ENCODE data around the gene TMEM151B.

Gene TMEM151B

DNA sequence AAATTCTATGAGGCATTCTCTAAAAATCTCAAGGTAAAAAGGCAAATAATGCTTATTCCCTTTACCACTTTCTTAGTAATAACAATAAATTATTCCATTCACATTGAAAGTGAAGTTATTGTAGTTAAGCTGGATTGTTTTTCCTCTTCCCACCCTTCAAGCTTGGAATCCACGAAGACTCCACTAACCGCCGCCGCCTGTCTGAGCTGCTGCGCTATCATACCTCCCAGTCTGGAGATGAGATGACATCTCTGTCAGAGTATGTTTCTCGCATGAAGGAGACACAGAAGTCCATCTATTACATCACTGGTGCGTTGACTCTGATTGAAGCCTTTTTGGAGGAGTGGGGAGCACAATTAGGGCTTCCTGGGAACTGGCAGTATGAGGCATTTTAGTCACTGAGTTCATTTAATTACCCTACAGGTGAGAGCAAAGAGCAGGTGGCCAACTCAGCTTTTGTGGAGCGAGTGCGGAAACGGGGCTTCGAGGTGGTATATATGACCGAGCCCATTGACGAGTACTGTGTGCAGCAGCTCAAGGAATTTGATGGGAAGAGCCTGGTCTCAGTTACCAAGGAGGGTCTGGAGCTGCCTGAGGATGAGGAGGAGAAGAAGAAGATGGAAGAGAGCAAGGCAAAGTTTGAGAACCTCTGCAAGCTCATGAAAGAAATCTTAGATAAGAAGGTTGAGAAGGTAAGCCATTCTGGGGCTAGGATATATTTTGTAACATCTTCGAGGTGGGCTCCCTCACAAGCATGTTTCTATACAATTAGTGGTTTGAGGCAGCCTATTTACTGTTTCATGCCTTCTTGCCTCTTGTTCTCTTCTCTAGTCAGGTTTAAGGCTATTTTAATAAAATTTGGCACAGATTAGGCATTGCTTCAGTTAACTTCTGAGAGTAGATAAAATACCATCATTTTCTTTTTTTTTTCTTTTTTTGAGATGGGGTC, 18.4 kb upstream of the TMEM151B start:
- in situ Hi-C loops (cut with MboI; ENCODE audit: low sequenced_read_pairs, unreplicated experiment) = no loop called here
- DNase-seq (ENCODE audit: low spot score) = no peak
- TF ChIP-seq, protein P1, sequence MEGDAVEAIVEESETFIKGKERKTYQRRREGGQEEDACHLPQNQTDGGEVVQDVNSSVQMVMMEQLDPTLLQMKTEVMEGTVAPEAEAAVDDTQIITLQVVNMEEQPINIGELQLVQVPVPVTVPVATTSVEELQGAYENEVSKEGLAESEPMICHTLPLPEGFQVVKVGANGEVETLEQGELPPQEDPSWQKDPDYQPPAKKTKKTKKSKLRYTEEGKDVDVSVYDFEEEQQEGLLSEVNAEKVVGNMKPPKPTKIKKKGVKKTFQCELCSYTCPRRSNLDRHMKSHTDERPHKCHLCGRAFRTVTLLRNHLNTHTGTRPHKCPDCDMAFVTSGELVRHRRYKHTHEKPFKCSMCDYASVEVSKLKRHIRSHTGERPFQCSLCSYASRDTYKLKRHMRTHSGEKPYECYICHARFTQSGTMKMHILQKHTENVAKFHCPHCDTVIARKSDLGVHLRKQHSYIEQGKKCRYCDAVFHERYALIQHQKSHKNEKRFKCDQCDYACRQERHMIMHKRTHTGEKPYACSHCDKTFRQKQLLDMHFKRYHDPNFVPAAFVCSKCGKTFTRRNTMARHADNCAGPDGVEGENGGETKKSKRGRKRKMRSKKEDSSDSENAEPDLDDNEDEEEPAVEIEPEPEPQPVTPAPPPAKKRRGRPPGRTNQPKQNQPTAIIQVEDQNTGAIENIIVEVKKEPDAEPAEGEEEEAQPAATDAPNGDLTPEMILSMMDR (IDR thresholded peaks at IDR 0.05; ENCODE audit: borderline replicate concordance, control extremely low read depth, extremely low read depth, insufficient read depth, missing control alignments) = no peak

DNA sequence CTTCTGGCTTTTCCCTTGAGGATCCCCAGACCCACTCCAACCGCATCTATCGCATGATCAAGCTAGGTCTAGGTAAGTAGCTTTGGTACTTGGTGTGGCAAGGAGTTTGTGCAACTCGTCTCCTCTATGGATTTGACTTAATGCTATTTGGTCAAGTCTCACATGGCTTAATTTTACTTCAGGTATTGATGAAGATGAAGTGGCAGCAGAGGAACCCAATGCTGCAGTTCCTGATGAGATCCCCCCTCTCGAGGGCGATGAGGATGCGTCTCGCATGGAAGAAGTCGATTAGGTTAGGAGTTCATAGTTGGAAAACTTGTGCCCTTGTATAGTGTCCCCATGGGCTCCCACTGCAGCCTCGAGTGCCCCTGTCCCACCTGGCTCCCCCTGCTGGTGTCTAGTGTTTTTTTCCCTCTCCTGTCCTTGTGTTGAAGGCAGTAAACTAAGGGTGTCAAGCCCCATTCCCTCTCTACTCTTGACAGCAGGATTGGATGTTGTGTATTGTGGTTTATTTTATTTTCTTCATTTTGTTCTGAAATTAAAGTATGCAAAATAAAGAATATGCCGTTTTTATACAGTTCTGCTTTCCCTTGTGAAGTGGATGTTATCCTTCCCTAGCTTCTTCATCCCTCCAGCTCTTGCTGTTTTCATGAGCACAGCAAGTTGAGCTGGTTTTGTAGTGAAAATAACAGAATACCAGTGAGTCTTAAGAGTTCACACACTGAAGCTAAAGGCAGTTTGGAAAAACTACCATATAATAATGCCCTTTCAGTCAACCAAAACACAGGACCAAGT, 16.7 kb upstream of the TMEM151B start:
- TF ChIP-seq, protein P1 (IDR thresholded peaks at IDR 0.05; ENCODE audit: borderline replicate concordance, control extremely low read depth, extremely low read depth, insufficient read depth, missing control alignments) = peak; percentile 49
- in situ Hi-C loops (cut with MboI; ENCODE audit: low sequenced_read_pairs, unreplicated experiment) = no loop called here
- DNase-seq (ENCODE audit: low spot score) = no peak

DNA sequence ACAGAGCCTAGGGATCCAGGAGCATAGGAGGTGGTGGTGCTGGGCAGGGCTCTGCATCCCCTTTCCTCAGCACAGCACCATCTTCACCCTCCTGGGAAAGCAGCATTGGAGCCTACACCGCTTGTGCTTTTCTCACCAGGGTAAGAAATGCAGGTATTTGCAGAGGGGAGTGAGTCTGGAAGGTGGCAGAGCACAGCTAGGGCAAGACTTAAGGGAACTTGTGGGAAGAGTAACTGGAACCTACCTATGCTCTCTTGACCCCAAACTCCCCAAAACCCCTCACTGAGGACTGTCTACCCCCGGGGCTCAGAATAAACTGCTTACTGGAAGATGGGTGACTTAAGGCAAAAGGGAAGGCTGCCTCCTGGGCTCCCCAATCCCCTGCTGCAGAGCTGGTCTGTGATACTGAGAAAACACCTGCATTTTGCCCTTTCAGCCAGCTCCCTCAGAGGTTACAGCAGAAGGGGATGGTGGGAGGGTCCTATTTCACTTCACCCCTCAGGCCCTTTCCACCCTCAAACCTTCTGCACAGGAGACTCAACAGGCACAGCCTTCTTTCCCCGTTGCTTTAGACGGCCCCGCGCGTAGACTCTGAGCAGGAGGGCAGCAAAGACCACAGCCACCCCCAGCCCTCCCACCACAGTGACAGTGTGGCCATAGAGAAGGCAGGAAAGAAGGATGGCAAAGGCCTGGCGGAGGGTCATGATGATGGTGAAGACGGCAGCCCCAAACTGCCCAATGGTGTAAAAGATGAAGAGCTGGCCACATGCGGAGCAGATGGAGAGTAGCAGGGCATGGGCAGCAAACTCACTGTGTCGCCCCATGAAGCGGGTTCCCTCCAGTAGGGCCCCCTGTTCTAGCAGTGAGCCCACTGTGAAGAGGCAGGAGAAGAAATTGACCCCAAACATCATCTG, 15.8 kb upstream of the TMEM151B start:
- DNase-seq (ENCODE audit: low spot score) = no peak

DNA sequence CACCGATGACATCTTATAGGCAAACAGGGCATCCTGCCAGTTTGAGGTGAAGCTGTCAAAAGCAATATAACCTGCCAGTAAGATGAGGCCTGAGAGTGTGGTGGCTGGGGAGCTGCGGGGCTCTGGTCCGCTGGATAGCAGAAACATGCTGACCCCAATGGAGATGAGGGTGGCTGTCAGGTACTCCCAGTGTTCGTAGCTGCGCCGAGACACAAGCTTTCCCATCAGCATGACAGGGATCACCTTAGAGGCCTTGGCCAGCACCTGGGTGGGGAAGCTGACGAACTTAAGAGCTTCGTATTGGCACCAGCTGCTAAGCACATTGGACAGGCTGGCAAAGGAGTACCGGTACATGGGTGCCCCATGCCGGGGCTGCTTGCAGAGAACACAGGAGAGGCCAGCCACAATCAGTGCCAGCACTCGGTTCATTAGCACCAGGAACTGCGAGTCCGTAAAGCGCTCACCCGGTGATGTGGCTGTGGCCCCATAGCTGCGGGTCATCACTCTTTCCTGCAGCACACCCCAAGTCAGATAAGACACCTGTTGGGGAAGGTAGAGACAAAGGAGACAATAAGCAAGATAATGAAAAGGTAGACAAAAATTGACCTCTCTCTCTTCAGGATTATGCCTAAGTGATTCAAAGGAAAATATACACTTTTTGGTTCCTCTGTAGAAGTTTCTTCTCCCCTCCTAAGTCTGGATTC, 15.0 kb upstream of the TMEM151B start:
- in situ Hi-C loops (cut with MboI; ENCODE audit: low sequenced_read_pairs, unreplicated experiment) = no loop called here
- DNase-seq (ENCODE audit: low spot score) = no peak
- TF ChIP-seq, protein P1 (IDR thresholded peaks at IDR 0.05; ENCODE audit: borderline replicate concordance, control extremely low read depth, extremely low read depth, insufficient read depth, missing control alignments) = no peak

More for the DNA sequence above, 15.8 kb upstream of the TMEM151B start:
- in situ Hi-C loops (cut with MboI; ENCODE audit: low sequenced_read_pairs, unreplicated experiment) = no loop called here
- TF ChIP-seq, protein P1 (IDR thresholded peaks at IDR 0.05; ENCODE audit: borderline replicate concordance, control extremely low read depth, extremely low read depth, insufficient read depth, missing control alignments) = no peak

DNA sequence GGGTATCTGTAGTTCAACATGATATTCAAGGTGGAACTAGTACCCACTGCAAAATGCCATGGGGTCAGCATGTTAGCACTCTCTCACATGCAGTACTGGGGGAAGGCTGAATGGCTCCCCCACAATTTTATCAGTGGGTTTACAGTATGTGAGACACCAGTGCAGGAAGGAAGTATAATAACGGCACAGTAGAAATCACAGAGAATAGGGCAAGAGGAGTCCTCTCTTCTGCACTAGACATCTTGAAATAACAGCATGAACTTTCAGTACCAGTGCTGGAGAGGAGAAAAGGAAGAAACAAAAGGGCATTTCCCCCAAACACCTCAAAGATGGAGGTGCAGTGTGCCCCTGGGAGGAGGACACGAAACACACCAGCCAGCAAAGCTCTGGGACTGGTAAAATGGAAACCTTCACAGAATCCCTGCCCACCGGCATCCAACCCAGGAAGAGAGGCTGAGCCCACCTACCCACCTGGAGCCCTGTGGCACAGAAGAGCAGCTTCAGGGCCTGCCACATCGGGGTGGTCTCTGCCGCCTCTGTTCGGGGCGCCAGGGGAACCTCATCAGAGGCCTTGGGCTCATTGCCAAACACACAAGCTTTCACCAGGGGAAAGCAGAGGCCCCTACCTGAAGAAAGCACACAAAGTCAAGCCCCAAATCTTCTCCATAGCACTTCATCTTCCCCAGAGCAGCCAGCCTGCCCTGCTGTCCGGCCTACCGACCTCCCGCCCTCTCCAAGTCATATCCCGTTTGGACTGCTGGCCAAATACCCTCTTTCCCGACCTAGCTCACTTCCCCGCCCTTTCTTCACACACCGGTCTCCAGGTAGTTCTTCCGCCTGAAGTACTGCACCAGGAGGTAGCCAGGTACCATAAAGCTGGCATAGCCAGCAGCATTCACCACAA, 14.1 kb upstream of the TMEM151B start:
- DNase-seq (ENCODE audit: low spot score) = no peak
- in situ Hi-C loops (cut with MboI; ENCODE audit: low sequenced_read_pairs, unreplicated experiment) = no loop called here

More for the DNA sequence above, 14.1 kb upstream of the TMEM151B start:
- TF ChIP-seq, protein P1 (IDR thresholded peaks at IDR 0.05; ENCODE audit: borderline replicate concordance, control extremely low read depth, extremely low read depth, insufficient read depth, missing control alignments) = no peak

Data from GM13976 (cell line).